VCaP (cell line): ENCODE data around the gene FRMD8.

Source experiments
- H3K27ac ChIP-seq: fragments of 450-650 bp; 2 replicates; pipeline ENCODE4 v1.5.1; 2017
- TF ChIP-seq, protein P1 (sequence below): fragments of 450-650 bp; conservative IDR thresholded peaks from 2 replicates; pipeline ENCODE4 v1.5.1; 2017; ENCODE audit warnings: mild to moderate bottlenecking, moderate library complexity

Gene FRMD8

DNA sequence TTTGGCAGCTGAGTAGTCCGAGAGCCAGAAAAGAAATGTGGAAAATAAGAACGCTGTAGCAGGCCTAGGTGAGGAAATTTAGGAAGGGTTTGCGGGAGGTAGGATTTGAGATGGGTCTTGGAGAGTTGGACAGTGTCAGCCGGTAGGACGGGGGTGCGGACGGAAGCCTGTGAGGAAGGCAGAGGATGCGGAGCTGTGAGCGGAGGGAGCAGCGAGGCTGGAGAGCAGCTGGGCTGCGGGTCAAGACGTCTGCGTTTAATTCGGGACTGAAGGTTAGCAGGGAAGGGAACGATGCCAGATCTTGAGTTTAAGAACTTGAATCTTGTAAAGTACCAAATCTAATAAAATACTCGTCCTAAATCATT is 32.6 kb upstream of the FRMD8 start:
- H3K27ac ChIP-seq: peak overlapping the region; percentile 83
- TF ChIP-seq, protein P1, sequence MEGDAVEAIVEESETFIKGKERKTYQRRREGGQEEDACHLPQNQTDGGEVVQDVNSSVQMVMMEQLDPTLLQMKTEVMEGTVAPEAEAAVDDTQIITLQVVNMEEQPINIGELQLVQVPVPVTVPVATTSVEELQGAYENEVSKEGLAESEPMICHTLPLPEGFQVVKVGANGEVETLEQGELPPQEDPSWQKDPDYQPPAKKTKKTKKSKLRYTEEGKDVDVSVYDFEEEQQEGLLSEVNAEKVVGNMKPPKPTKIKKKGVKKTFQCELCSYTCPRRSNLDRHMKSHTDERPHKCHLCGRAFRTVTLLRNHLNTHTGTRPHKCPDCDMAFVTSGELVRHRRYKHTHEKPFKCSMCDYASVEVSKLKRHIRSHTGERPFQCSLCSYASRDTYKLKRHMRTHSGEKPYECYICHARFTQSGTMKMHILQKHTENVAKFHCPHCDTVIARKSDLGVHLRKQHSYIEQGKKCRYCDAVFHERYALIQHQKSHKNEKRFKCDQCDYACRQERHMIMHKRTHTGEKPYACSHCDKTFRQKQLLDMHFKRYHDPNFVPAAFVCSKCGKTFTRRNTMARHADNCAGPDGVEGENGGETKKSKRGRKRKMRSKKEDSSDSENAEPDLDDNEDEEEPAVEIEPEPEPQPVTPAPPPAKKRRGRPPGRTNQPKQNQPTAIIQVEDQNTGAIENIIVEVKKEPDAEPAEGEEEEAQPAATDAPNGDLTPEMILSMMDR: no peak

DNA sequence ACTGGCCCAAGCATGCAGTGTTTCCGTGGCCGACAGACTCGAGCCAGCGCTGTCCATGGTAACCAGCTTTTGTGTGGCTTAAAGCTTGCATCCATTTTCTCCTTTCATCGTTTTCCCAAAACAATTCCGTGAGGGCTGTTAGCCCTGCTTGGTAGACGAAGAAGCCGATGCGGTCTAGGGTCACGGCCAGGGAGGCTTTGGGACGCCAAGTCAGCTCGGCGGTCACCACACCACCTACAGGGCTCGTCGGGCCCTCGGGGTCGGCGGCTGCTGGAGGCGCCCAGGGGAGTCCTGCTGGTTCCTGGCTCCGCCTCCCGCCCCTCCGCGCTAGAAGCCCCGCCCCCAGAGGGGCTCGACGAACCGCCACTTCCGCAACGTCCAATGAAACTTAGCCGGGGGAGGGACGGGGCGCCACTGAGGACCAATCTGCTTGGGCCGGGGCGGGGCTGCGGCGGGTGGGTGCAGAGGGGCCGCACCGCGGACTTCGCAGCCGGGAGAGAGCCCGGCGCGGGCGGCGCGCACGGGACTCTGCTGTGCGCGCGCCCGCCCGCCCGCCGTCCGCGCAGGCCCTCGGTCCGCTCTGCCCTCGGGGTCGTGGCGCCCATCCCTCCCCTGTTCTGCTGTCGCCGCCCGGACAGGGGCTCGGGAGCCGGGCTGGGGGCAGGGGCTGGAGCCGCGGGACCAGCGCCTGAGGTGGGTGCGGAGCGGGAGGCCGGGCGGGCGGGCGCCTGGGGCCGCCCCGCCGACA is 32.0 kb upstream of the FRMD8 start, which contains the start of gene TIGD3:
TIGD3 (plus strand) TSS at position 487 of the 748 bp plus-strand sequence. CDS start 1,058 bp downstream, outside the sequence.
- H3K27ac ChIP-seq: peak within 1 kb of the TSS; percentile 83
- TF ChIP-seq, protein P1: peak; percentile 18; the same call in 1 of the 2 replicates

DNA sequence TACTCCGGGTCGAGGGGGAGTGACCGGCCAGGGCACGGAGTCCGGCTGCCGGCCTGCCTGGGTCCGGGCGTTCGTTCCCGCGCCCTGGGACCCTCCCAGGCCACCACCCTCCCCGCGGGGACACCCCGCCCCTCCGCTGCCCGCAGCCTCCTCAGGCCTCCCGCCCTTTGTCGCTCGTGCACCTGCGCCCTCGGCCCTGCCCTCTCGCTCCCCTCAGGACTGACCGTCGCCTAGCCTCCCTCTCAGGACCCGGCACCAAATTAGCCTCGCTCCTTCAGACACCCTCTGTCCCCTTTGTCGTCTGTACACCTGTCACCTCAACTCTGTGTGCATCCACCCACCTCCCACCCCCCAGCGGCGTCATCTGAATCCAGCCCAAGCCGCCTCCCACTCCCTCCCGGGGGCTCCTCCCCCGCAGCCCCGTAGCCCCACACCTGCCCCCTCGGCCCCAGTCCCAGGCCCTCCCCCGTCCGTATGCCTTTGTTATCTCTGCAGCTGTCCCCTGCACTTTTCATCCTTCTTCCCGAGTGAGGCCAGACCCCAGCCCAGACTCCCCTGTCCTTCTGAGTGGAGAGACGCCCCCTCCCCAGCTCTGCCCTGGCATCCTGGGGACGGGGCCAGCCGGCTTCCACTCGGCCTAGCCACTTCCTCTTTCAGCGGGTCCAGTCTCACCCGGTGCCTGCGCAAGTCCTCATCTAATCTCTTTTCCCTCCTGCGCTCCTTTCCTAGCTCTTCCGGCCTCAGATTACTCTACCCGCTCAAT is 31.2 kb upstream of the FRMD8 start:
- H3K27ac ChIP-seq: peak overlapping the region; percentile 83

DNA sequence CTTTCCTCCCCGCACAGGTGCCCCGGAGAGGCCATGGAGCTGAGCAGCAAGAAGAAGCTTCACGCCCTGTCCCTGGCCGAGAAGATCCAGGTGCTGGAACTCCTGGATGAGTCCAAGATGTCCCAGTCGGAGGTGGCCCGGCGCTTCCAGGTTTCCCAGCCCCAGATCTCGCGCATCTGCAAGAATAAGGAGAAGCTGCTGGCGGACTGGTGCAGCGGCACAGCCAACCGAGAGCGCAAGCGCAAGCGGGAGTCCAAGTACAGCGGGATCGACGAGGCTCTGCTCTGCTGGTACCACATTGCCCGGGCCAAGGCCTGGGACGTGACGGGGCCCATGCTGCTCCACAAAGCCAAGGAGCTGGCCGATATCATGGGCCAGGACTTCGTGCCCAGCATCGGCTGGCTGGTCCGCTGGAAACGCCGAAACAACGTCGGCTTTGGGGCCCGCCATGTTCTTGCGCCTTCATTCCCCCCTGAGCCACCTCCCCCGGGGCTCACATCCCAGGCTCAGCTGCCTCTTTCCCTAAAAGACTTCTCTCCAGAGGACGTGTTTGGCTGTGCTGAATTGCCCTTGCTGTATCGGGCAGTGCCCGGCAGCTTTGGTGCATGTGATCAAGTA is 30.6 kb upstream of the FRMD8 start:
- H3K27ac ChIP-seq: peak overlapping the region; percentile 83
- TF ChIP-seq, protein P1: no peak

More for the DNA sequence above, 31.2 kb upstream of the FRMD8 start:
- TF ChIP-seq, protein P1: no peak

DNA sequence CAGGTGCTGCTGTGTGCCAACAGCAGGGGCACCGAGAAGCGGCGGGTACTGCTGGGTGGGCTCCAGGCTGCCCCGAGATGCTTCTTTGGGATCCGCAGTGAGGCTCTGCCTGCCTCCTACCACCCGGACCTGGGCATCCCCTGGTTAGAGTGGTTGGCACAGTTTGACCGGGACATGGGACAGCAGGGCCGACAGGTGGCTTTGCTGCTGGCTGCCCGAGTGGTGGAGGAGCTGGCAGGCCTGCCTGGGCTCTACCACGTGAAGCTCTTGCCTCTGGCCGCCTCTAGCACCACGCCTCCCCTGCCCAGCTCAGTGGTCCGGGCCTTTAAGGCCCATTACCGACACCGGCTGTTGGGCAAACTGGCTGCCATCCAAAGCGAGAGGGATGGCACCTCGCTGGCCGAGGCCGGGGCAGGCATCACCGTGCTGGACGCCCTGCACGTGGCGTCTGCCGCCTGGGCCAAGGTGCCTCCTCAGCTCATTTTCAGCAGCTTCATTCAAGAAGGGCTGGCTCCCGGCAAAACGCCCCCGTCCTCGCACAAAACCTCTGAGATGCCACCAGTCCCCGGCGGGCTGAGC is 30.0 kb upstream of the FRMD8 start:
- H3K27ac ChIP-seq: no peak overlapping the region
- TF ChIP-seq, protein P1: no peak

DNA sequence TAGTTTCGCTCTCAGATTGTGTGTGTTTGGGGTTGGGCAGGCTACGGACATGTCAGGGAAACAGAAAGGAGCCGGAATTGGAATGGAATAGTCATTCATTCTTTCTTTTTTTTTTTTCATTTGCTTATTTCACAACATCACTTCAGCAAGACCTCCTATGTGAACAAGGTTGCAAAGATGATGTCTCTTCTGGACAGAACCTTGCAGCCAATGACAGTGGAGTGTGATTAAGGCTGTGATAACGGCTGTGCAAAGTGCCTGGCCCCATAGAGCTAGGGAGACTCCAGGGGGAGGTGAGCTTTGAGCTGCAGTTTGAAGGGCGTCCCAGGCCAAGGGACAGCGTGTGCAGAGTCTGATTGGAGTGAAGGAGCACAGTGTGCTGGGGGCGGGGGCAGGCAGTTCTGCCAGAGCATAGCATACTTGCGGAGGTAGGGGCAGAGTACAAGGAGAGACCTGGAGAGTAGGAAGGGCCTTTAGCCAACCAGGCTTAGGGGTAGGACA is 28.5 kb upstream of the FRMD8 start:
- TF ChIP-seq, protein P1: no peak
- H3K27ac ChIP-seq: no peak overlapping the region
